ENCODE results near the gene PHF21A. TPM values are rescaled to one million over a fixed set of nuclear protein-coding genes. Genes with fewer than 3 reads are reported as not detected.

PHF21A gene
- total and polyA plus RNA-seq, 12 donors = 9.6 to 48.0 (median 35.9) TPM

DNA sequence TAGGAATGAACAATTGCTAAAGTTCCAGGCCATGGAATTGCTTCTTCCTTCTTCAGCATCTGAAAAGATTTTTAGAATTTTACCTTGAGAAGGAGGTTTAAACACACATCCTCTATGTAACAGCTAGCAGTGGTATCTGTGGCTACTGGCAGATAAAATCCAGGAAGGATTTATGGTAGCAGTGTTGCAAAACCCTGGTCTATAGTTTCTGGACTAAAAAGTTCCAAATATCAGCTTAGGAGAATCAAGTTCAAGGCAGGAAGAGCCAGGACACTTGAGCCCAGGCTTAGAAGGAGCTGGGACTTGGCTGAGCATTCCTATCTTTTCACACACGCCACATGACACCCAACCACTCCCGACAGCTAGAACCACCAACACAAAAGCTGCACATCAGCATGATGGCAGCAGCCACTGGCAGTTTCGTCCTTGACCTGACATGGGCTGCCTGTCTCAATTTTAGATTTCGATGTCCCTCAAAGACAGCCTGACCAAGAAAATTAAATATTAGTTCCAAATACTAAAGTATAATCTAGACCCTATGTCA, 184.7 kb downstream of the PHF21A start:
- ATAC-seq (no peak), DNase-seq (no peak)
- 59 to 81% methylated on average over 4 of the region's 4 CpGs for WGBS, 2 donors
- Histone ChIP-seq H3K4me3 (no peak overlapping the region), H3K27me3 (no peaks in the 10 kb centered on the region), H3K27ac (no peak overlapping the region), H3K4me1 (peaks cover 0 to 2% (median 0%) of the 10 kb centered on the region in 9 donors), H3K9me3 (no peaks in the 10 kb centered on the region), H3K36me3 (peaks cover 0 to 99% (median 43%) of the 10 kb centered on the region in 9 donors)
- intact Hi-C loops (cut with DNase I) = no loop called here
- TF ChIP-seq, protein P1, sequence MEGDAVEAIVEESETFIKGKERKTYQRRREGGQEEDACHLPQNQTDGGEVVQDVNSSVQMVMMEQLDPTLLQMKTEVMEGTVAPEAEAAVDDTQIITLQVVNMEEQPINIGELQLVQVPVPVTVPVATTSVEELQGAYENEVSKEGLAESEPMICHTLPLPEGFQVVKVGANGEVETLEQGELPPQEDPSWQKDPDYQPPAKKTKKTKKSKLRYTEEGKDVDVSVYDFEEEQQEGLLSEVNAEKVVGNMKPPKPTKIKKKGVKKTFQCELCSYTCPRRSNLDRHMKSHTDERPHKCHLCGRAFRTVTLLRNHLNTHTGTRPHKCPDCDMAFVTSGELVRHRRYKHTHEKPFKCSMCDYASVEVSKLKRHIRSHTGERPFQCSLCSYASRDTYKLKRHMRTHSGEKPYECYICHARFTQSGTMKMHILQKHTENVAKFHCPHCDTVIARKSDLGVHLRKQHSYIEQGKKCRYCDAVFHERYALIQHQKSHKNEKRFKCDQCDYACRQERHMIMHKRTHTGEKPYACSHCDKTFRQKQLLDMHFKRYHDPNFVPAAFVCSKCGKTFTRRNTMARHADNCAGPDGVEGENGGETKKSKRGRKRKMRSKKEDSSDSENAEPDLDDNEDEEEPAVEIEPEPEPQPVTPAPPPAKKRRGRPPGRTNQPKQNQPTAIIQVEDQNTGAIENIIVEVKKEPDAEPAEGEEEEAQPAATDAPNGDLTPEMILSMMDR (IDR thresholded peaks at IDR 0.05) = no peak

GRCh38 chr11:45935349-45936064, 185.7 kb downstream of the PHF21A start:
- ATAC-seq = no peak
- intact Hi-C loops (cut with DNase I) = no loop called here
- H3K9me3 ChIP-seq = no peaks in the 10 kb centered on the region
- H3K27ac ChIP-seq = no peak overlapping the region
- no peak for DNase-seq
- TF ChIP-seq, protein P1 (IDR thresholded peaks at IDR 0.05) = no peak
- peaks cover 0 to 96% (median 37%) of the 10 kb centered on the region in 9 donors for H3K36me3 ChIP-seq
- no peak overlapping the region for H3K4me3 ChIP-seq
- WGBS, 2 donors = 91% methylated on average over 8 of the region's 8 CpGs
- no peaks in the 10 kb centered on the region for H3K27me3 ChIP-seq
- H3K4me1 ChIP-seq = peaks cover 0 to 13% (median 7%) of the 10 kb centered on the region in 9 donors

GRCh38 chr11:45934580-45935318, 186.5 kb downstream of the PHF21A start:
- WGBS, 2 donors = 75 to 80% methylated on average over 12 of the region's 12 CpGs
- no peaks in the 10 kb centered on the region for H3K9me3 ChIP-seq
- H3K4me1 ChIP-seq = peaks cover 0 to 21% (median 13%) of the 10 kb centered on the region in 9 donors
- ATAC-seq (no peak), DNase-seq (no peak)
- TF ChIP-seq, protein P1 (IDR thresholded peaks at IDR 0.05) = no peak
- H3K36me3 ChIP-seq = peaks cover 0 to 90% (median 37%) of the 10 kb centered on the region in 9 donors
- H3K4me3 ChIP-seq = no peak overlapping the region
- H3K27ac ChIP-seq = no peak overlapping the region
- no peaks in the 10 kb centered on the region for H3K27me3 ChIP-seq
- intact Hi-C loops (cut with DNase I) = no loop called here

GRCh38 chr11:45933846-45934579, 187.2 kb downstream of the PHF21A start:
- intact Hi-C loops (cut with DNase I) = no loop called here
- no peaks in the 10 kb centered on the region for H3K27me3 ChIP-seq
- no peak overlapping the region for H3K27ac ChIP-seq
- H3K4me1 ChIP-seq = peaks cover 0 to 24% (median 13%) of the 10 kb centered on the region in 9 donors
- TF ChIP-seq, protein P1 (IDR thresholded peaks at IDR 0.05) = no peak
- 91 to 94% methylated on average over 21 of the region's 21 CpGs for WGBS, 2 donors
- H3K9me3 ChIP-seq = no peaks in the 10 kb centered on the region
- no peak overlapping the region for H3K4me3 ChIP-seq
- no peak for ATAC-seq
- H3K36me3 ChIP-seq = peaks cover 0 to 82% (median 37%) of the 10 kb centered on the region in 9 donors
- DNase-seq = no peak

All from heart right ventricle (tissue), 16 donors.